Measurements from ENCODE around the gene VPS4A.

- no peak for TF ChIP-seq CTCF (IDR thresholded peaks at IDR 0.05; ENCODE audit: insufficient read depth, low read depth, low read length)
- TF ChIP-seq EZH2 (IDR thresholded peaks at IDR 0.05; ENCODE audit: insufficient read depth, low read length): no peak
Measured at GRCh38 chr16:69270395-69270794, 40.8 kb upstream of the VPS4A start.

Data from astrocyte (in vitro differentiated cells and primary cell).